Left renal cortex interstitium (tissue), 4 donors: Measurements from ENCODE around the gene CCDC192. TPM values are rescaled to one million over a fixed set of nuclear protein-coding genes. Genes with fewer than 3 reads are reported as not detected.

Experiments
- DNase-seq, 4 donors: peaks; one replicate each; pipeline ENCODE4 v3.0.0-alpha.2; 2013; ENCODE audit warnings: low read depth in 4 of 4, low spot score in 2 of 4, missing footprints in 1 of 4
- polyA plus RNA-seq, 4 donors: library from polyadenylated mRNA; unstranded; fragments of 120-200 nt; gene quantifications; one replicate each; pipeline ENCODE4 v1.2.1, GENCODE V29; 2013; ENCODE audit not compliant: insufficient read length in 4 of 4

The CCDC192 gene
- polyA plus RNA-seq, 4 donors = 0.51 to 1.5 (median 1.2) TPM

DNA sequence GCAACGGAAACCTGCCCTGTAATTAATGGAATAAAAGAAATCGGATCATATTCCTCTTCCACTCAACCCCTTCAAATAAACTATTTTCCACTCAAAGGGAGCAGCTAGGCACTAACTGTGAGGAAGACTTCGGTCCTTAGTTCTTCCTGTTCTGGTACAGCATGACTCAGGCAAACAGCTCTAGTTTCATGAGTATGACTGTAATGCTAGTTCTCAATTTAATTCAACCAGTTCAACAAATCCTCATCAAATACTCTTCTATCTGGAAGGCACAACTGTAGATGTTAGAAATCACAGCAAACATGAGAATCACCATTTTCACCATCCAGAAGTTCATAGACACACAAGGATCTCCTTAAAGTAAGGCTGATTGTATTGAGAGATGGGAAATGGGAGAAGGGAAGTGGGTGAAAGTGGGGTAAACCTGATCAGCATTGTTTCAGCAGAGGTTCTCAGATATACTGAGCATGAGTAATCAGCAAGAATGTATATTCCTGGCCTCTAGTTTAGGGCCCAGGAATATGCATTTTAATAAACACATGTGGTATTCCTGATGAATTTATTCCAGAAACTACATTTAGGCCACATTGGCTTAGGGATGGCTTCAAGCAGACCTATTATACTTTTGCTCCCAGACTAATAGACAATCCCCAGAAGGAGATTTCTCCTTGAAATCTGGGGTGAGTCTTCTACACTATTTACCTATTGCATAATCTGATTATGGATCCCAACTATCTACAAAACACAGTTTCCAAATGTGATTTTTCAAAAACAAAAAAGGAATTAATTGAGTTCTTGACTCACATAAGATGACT is 239.3 kb downstream of the CCDC192 start:
- DNase-seq = no peak

DNA sequence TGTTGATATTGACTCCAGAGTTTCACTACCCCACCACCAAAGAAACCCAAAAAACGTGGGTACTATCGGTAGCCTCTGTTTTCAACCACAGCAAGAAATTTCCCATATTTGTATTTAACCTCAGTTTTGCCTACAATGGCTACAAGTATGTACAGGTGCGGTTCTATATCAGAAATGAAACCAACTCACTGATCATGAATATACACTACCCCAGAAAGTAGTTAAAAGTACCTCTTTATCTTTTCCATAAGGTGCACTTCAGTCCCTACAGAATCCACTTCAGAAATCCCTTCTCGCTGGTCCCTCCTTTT is 239.8 kb downstream of the CCDC192 start:
- DNase-seq = no peak

DNA sequence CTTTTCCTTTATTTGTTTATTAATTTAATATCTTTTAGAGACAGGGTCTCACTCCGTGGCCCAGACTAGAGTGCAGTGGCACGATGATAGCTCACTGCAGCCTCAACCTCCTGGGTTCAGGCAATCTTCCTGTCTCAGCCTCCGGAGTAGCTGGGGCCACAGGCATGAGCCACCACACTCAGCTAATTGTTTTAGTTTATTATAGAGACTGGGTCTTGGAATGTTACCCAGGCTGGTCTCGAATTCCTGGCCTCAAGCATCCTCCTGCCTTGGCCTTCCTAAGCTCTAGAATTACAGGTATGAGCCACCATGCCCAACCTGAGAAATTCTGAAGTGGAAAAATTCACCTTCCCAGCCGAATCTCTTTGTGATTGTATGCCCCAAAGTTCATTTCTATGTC is 240.9 kb downstream of the CCDC192 start:
- DNase-seq = no peak

DNA sequence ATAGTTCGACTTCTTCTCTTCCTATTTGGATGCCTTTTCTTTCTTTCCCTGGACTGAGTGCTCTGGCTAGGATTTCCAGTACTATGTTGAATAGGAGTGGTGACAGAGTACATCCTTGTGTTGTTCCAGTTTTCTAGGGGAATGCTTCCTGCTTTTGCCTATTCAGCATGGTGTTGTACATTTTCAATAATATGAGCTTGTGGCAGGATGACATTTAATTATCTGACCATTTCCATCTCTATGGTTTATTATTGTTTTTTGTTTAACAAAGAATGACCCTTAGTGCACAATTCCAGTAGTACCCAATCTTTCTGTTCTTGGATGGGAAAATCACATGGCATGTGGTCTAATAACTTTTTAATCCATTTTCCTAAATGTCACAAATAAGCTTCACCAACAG is 244.8 kb downstream of the CCDC192 start:
- no peak for DNase-seq

DNA sequence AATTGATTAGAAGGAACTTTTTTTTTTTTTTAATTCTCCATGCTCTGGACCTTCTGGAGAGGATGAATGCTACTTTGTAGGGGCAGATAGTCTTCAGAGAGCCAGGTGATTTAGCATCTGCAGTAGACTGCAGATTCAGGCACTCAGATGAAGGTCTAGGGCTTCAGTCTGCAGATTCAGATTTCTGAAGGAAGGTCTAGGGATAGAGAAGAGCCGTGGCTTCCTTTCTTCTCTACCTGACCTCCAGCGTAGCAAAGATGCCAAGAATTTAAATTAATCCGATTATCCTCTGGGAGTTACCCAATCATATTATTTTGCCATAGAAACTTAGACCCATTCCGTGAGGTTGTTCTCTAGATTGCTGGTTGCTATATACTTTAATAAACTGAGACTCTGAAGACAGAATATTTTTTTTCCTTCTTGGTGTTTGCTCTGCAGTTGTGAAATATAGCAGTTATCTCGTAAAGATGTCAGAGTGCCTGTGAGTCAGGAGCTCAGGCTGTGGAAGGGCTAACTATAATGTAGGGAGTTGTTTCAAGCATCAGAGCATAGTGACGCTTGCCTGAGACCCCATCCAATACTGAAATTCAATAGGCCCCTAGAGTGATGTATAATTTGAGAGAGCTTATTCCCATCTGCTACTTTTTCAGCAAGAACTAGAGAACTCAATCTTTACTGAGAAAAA is 247.7 kb downstream of the CCDC192 start:
- DNase-seq = no peak

DNA sequence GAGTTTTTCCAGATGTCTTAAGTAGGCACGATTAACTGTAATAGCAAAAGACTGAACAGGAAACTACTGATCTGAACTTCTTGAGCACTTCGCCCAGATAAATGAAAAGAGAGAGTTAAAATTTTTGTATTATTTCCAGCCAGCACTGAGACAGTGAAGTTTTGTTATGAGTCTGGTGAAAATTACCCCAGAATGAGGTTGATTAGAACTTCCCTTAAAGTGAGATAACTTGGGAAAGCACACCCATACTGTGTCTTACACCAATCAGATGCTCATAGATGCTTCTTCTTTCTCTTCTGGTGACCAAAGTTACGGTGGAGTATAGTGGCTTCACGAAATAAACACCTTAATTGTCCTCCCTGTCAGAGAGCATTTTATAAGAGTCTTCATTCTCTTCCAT is 248.6 kb downstream of the CCDC192 start:
- no peak for DNase-seq

DNA sequence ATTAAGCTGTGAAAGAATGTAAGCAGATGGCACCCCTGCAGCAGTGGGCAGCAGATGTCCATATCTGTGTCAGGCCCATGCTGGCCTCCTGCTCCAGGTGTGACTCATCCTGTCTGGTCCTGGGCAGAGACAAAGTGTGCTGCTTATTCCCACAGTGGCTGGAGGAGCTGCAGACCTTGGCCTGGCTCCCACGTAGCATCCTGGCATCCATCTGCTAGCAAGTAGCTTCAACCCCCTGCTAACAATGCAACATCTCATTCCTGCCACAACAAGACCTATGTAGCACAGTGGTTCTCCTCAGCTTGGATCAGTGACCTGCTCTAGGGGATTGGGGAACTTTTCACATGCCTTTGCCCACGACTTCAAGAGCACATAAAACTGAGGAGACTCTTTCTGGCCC is 254.0 kb downstream of the CCDC192 start:
- no peak for DNase-seq

DNA sequence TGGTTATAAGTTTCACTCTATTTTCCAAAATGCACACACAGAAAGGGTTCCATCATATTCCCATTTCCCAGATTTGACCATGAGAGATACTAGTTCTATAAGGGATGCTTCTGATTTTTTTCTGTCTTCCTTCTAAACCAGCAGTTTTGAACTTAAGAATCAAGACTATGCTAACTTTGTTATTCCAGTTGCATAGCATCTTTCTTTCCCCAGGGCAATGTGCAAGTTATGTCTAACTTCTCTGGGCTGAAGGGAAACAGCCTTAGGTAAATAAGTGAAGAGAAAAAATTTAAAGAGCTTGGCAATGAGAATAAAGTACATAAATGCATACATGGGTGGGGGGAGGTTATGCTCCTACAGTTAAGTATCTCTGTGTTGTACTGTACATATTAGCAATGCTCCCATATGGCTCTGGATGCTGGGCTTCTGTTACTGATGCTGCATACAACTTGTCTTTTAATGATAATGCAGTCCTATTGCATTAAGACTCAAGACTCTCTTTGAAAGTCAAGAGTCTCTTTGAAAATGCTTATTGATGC is 254.6 kb downstream of the CCDC192 start:
- DNase-seq = no peak

- DNase-seq = no peak
These were observed 255.3 kb downstream of the CCDC192 start for GRCh38 chr5:127958421-127959011.

GRCh38 chr5:127959152-127959764 is 256.1 kb downstream of the CCDC192 start:
- peak in 1 of 4 donors; percentile 40 for DNase-seq

DNA sequence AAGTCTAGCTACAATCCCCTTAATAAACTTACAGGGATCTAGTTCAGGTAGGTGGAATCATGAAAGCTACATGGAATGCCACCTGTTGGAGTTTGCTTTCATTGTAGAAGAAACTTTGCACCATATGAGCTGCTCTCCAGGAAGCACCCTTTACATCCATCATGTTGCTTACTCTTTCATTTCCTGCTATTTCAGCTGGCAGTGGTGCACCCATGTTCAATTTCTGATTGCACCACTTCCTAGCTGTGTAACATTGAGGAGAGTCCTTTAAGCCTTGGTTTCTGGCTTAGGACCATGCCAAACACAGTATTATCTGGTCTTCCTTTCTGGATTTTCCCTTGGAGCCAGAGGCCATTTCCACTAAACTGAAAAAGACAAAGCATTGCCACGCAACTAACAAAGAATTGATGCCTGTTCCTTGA is 257.1 kb downstream of the CCDC192 start:
- no peak for DNase-seq

GRCh38 chr5:127961006-127961762 is 258.0 kb downstream of the CCDC192 start:
- DNase-seq = no peak

GRCh38 chr5:127961763-127962145 is 258.6 kb downstream of the CCDC192 start:
- no peak for DNase-seq

DNA sequence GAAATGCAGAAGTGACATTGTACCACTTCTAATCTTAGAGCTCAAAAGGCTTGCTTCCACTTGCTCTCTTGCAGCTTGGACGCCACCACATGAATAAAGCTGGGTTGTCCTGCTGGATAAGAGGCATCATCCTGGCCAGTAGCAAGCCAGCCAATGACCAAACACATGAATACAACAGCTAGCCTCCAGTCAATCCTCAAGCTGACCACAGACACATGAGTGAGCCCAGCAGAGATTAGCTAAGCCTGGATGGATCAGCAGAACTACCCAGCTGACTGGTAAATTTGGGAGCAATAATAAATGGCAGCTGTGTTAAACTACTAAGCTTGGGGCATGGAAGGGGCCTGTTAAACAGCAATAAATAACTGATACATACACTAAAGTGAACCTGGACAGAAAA is 259.3 kb downstream of the CCDC192 start:
- no peak for DNase-seq

GRCh38 chr5:127963233-127963632 is 260.0 kb downstream of the CCDC192 start:
- no peak for DNase-seq

- DNase-seq = no peak
These were observed 260.7 kb downstream of the CCDC192 start for GRCh38 chr5:127963931-127964330.

DNA sequence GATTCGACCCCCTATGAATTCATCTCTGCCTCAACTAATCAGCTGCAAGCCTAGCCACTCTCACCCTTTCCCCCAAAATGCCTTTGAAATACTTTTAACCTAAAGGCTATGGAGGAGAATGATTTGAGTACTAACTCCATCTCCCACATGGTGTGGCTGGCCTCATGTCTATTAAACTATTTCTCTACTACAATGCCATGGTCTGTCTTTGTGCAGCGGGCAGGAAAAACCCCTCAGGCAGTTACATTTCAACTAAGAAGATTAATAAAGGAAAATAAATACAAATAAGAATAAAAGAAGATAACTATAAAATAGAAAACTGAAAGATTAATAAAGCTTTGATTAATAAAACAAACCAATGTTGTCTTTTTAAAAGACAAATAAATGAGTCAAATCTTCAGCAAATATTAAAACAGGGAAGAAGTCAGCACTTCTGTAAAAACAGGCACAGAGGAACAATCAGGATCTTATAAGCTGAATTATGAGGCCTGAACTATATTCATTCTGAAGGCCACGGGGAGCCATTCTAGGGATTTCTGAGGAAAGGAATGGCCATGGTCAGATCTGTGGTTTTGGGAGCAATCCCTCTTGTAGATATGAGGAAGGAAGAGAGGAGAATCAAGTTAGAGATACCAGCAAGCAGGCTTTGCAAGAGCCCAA is 264.3 kb downstream of the CCDC192 start:
- no peak for DNase-seq

- no peak for DNase-seq
These were observed 264.9 kb downstream of the CCDC192 start for GRCh38 chr5:127967983-127968592.

DNA sequence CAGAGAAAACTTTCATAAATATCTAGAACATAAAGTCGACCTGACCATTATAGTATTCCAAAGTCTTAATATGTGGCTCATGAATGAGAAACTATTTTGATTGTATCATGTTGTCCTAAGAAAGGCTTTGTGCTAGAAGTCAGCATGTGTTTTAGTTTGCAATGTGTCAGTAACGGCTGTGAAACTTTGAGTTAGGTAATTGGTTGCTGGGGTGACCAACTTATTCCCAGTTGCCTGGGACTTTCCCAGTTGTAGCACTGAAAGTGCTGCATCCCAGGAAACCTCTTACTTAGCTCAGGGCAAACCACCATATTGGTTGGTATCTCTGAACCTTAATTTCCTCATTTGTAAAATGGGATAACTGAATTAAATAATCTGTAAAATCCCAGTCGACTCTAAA is 265.8 kb downstream of the CCDC192 start:
- no peak for DNase-seq

DNA sequence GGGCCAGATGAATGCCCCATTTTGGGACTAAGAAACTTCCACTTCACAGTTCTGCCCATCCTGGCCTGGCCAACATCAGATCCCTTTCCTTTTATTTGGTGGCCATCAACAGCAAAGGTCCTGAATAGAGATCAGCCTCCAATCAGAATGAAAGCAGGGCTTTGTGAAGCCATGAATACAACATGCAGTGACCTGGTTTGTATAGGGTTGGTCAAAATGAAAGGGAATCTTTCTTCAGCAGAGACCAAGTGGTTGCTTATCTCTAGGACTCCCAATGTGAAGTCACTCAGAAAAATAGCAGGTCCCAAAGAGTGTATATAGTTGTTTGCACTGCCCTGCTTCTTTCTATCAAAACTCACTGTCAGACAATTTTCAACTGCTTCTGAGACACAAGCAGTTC is 266.5 kb downstream of the CCDC192 start:
- no peak for DNase-seq
